A549 (cell line): ENCODE data around the gene CDH22. TPM values are rescaled to one million over a fixed set of nuclear protein-coding genes. Genes with fewer than 3 reads are reported as not detected.

Experiments used
- ATAC-seq, 2 experiments: fragments of 200-7000 bp in 1 of 2; fragments of >200 bp in 1 of 2; cut with Nextera tagmentation in 1 of 2; cut with Tn5 transposase in 1 of 2; 3 replicates each; pipeline versions ENCODE4 v1.8.0 to v1.9.1; 2018 to 2020; ENCODE audit warnings: mild to moderate bottlenecking in 1 of 2, moderate library complexity in 1 of 2
- CTCF ChIA-PET: fragments of 300-600 bp; sonication (Branson Sonifier 250); formaldehyde crosslinking; extraction: SDS; loops from one replicate; lab custom pipeline; 2021; ENCODE audit warnings: antibody characterized with exemption, inconsistent platforms; lab: Yijun Ruan, JAX
- POLR2A ChIA-PET: fragments of 350-600 bp; formaldehyde crosslinking; extraction: SDS; loops from one replicate; lab custom pipeline; 2021; ENCODE audit warnings: antibody characterized with exemption, inconsistent platforms; lab: Yijun Ruan, JAX
- DNase-seq, 2 experiments: peaks; one replicate each; pipeline versions ENCODE4 v3.0.0 to v3.0.0-alpha.2; 2011 to 2016; ENCODE audit warnings: low read depth in 1 of 2, low spot score in 1 of 2
- FAIRE-seq: peaks from 2 replicates; lab custom pipeline; 2011; peaks lifted over from hg19 to GRCh38; lab: Jason Lieb, UNC
- H3K27ac ChIP-seq, 2 experiments: fragments of >200 bp; sonication (Bioruptor Twin); formaldehyde crosslinking; 3 replicates each; pipeline ENCODE4 v1.5.1; 2016 to 2017
- H3K4me1 ChIP-seq: fragments of >200 bp; sonication (Bioruptor Twin); formaldehyde crosslinking; 3 replicates; pipeline ENCODE4 v1.6.1; 2016
- H3K4me2 ChIP-seq: fragments of >200 bp; sonication (Bioruptor Twin); formaldehyde crosslinking; 3 replicates; pipeline ENCODE4 v1.6.1; 2016
- H3K4me3 ChIP-seq: fragments of >200 bp; sonication (Bioruptor Twin); formaldehyde crosslinking; 3 replicates; pipeline ENCODE4 v1.5.1; 2016
- H3K9me3 ChIP-seq: fragments of >200 bp; sonication (Bioruptor Twin); formaldehyde crosslinking; 3 replicates; pipeline ENCODE4 v1.6.1; 2016
- BCL3 ChIP-seq: fragments of >200 bp; sonication (Bioruptor Twin); formaldehyde crosslinking; IDR thresholded peaks from 3 replicates; pipeline ENCODE4 v1.6.1; 2016
- E2F6 ChIP-seq: IDR thresholded peaks from 2 replicates; pipeline ENCODE4 v1.6.1; 2012; ENCODE audit warnings: low read depth, borderline replicate concordance
- EHF ChIP-seq: fragments of 250-450 bp; sonication (Bioruptor Pico); IDR thresholded peaks from 2 replicates; pipeline ENCODE4 v1.5.0; 2020; ENCODE audit warnings: mild to moderate bottlenecking
- ELK1 ChIP-seq: fragments of 150-350 bp; IDR thresholded peaks from 2 replicates; pipeline ENCODE4 v1.6.1; 2014; ENCODE audit warnings: low read depth, mild to moderate bottlenecking, low read length
- EP300 ChIP-seq, 2 experiments: fragments of >200 bp; sonication (Bioruptor Twin); formaldehyde crosslinking; IDR thresholded peaks; 2 replicates in 1 of 2; 3 replicates in 1 of 2; pipeline ENCODE4 v1.6.1; 2016 to 2017
- ESRRA ChIP-seq: fragments of 150-350 bp; IDR thresholded peaks from 2 replicates; pipeline ENCODE4 v1.6.1; 2014; ENCODE audit warnings: mild to moderate bottlenecking, low read length, borderline replicate concordance
- FOSL2 ChIP-seq, 2 experiments: fragments of 450-650 bp in 1 of 2; fragments of >200 bp in 1 of 2; sonication (Bioruptor Twin) in 1 of 2; formaldehyde crosslinking; IDR thresholded peaks; 2 replicates each; pipeline versions ENCODE4 v1.5.0 to v1.6.1; 2016 to 2020; ENCODE audit warnings: mild to moderate bottlenecking in 1 of 2, moderate library complexity in 1 of 2
- FOXS1 ChIP-seq: fragments of 250-450 bp; sonication (Bioruptor Pico); IDR thresholded peaks from 2 replicates; pipeline ENCODE4 v1.5.0; 2020; ENCODE audit warnings: mild to moderate bottlenecking, moderate library complexity
- HES2 ChIP-seq: fragments of >200 bp; sonication (Bioruptor Twin); formaldehyde crosslinking; IDR thresholded peaks from 2 replicates; pipeline ENCODE4 v1.6.1; 2016
- HEYL ChIP-seq: fragments of 250-450 bp; sonication (Bioruptor Pico); IDR thresholded peaks from 2 replicates; pipeline ENCODE4 v1.8.0; 2021; ENCODE audit warnings: mild to moderate bottlenecking, moderate library complexity
- HOXA7 ChIP-seq: fragments of 250-450 bp; sonication (Bioruptor Pico); IDR thresholded peaks from 2 replicates; pipeline ENCODE4 v1.5.0; 2020; ENCODE audit warnings: mild to moderate bottlenecking, moderate library complexity
- HOXB5 ChIP-seq: fragments of 250-450 bp; sonication (Bioruptor Pico); IDR thresholded peaks from 2 replicates; pipeline ENCODE4 v1.5.0; 2020; ENCODE audit warnings: mild to moderate bottlenecking, moderate library complexity
- JUN ChIP-seq, 2 experiments: fragments of >200 bp; sonication (Bioruptor Twin); formaldehyde crosslinking; IDR thresholded peaks; 2 replicates in 1 of 2; 3 replicates in 1 of 2; pipeline ENCODE4 v1.6.1; 2016 to 2017
- KDM1A ChIP-seq: fragments of 200-600 bp; sonication (generic); IDR thresholded peaks from 2 replicates; pipeline ENCODE4 v1.6.1; 2016; ENCODE audit warnings: low read depth, mild to moderate bottlenecking
- MAFK ChIP-seq: fragments of 450-650 bp; IDR thresholded peaks from 2 replicates; pipeline ENCODE4 v1.6.1; 2014; ENCODE audit not compliant: partially characterized antibody
- MYC ChIP-seq: IDR thresholded peaks from 2 replicates; pipeline ENCODE4 v1.6.1; 2012; ENCODE audit warnings: mild to moderate bottlenecking, inconsistent platforms, low read length, improper control_type of control experiment, borderline replicate concordance
- PHF8 ChIP-seq: fragments of 200-600 bp; sonication (generic); IDR thresholded peaks from 2 replicates; pipeline ENCODE4 v1.6.1; 2016; ENCODE audit warnings: low read depth, mild to moderate bottlenecking, antibody characterized with exemption, moderate library complexity, borderline replicate concordance
- POLR2A ChIP-seq: IDR thresholded peaks from 2 replicates; pipeline ENCODE4 v1.6.1; 2012; ENCODE audit warnings: mild to moderate bottlenecking, low read length
- SREBF2 ChIP-seq: fragments of 450-650 bp; IDR thresholded peaks from 2 replicates; pipeline ENCODE4 v1.6.1; 2014; ENCODE audit warnings: mild to moderate bottlenecking, moderate library complexity
- TFCP2L1 ChIP-seq: fragments of 250-450 bp; sonication (Bioruptor Pico); IDR thresholded peaks from 2 replicates; pipeline ENCODE4 v1.5.0; 2021; ENCODE audit warnings: mild to moderate bottlenecking
- WGBS: methylation state at CpG from one replicate; pipeline ENCODE4 v1.1.6; 2017; ENCODE audit errors: missing lambda C conversion rate; 5-methylcytosine and 5-hydroxymethylcytosine counted together
- polyA plus RNA-seq, 4 experiments: library from polyadenylated mRNA; depleted of rRNA in 3 of 4; stranded (reverse); fragments of >200 nt; fragmentation: RNase III in 1 of 4; extraction: RNeasy Plus Mini Kit Qiagen cat#74134 plus additional on column Dnase treatment in 1 of 4; gene quantifications; 2 replicates in 3 of 4; 3 replicates in 1 of 4; pipeline ENCODE4 v1.2.3, GENCODE V29; 2011 to 2017

The CDH22 gene
- polyA plus RNA-seq, 2 of the 4 experiments (the other 2 are of a cell fraction): not detected

- H3K4me1 ChIP-seq: no peaks in the 10 kb centered on the region
- no peak for ATAC-seq
- ChIA-PET POLR2A (no interaction called here), CTCF (interaction anchor here (1.6 to 4.3 kb wide), 3 partner anchors 13 to 205 kb away, joined by 6 to 27 read pairs (median 8); no protein-coding TSS in a partner anchor)
- TF ChIP-seq HOXA7 (CRISPR knock-in tag) (no peak), FOSL2 (IDR thresholded peaks at IDR 0.05) (no peak), FOSL2 (CRISPR knock-in tag; IDR thresholded peaks at IDR 0.05) (no peak), MAFK (peak; percentile 99)
- no peaks in the 10 kb centered on the region for H3K9me3 ChIP-seq
- no peak for FAIRE-seq
- WGBS: 57% methylated on average over 9 of the region's 9 CpGs
- no peak overlapping the region for H3K27ac ChIP-seq
- no peak overlapping the region for H3K4me2 ChIP-seq
- DNase-seq: no peak
- H3K4me3 ChIP-seq: no peak overlapping the region
These were observed 26.1 kb upstream of the CDH22 start for GRCh38 chr20:46334303-46334904.

GRCh38 chr20:46333161-46333991 is 25.1 kb upstream of the CDH22 start:
- ChIA-PET POLR2A (no interaction called here), CTCF (interaction anchor here (0.9 to 3.0 kb wide), 7 partner anchors 9 to 346 kb away, joined by 3 to 10 read pairs (median 6); no protein-coding TSS in a partner anchor)
- no peak for DNase-seq
- H3K27ac ChIP-seq: no peak overlapping the region
- H3K4me2 ChIP-seq: no peak overlapping the region
- no peak for ATAC-seq
- H3K9me3 ChIP-seq: no peaks in the 10 kb centered on the region
- FAIRE-seq: no peak
- 54% methylated on average over 8 of the region's 8 CpGs for WGBS
- no peak overlapping the region for H3K4me3 ChIP-seq
- H3K4me1 ChIP-seq: no peaks in the 10 kb centered on the region
- no peak for TF ChIP-seq SREBF2
- TF ChIP-seq HOXB5 (CRISPR knock-in tag): no peak
- no peak for TF ChIP-seq MYC
- TF ChIP-seq ELK1: no peak
- no peak for TF ChIP-seq EHF (CRISPR knock-in tag)
- TF ChIP-seq FOSL2 (IDR thresholded peaks at IDR 0.05): no peak
- TF ChIP-seq FOSL2 (CRISPR knock-in tag; IDR thresholded peaks at IDR 0.05): no peak
- TF ChIP-seq PHF8: no peak
- TF ChIP-seq KDM1A: no peak
- TF ChIP-seq BCL3: no peak

- TF ChIP-seq EP300 (IDR thresholded peaks at IDR 0.05): no peak
- TF ChIP-seq FOXS1 (CRISPR knock-in tag): no peak
- TF ChIP-seq PHF8: no peak
- no peak for TF ChIP-seq E2F6
- no peak for TF ChIP-seq SREBF2
- no peak for TF ChIP-seq POLR2A
- TF ChIP-seq EHF (CRISPR knock-in tag): no peak
- no peak for TF ChIP-seq HEYL
- no peak for TF ChIP-seq HES2
- no peak for TF ChIP-seq HOXB5 (CRISPR knock-in tag)
- no peak for TF ChIP-seq FOSL2 (IDR thresholded peaks at IDR 0.05)
- no peak for TF ChIP-seq FOSL2 (CRISPR knock-in tag; IDR thresholded peaks at IDR 0.05)
- TF ChIP-seq ESRRA: no peak
- TF ChIP-seq JUN (IDR thresholded peaks at IDR 0.05): no peak
- TF ChIP-seq TFCP2L1 (CRISPR knock-in tag): no peak
- whole genome bisulfite sequencing: 69% methylated on average over 11 of the region's 12 CpGs
- ATAC-seq: peak; percentile 12 to 19; a peak in 1 of 6 replicates
- ChIA-PET CTCF (interaction anchor here (0.9 to 3.0 kb wide), 8 partner anchors 8 to 345 kb away, joined by 3 to 10 read pairs (median 6); no protein-coding TSS in a partner anchor), POLR2A (no interaction called here)
- no peak overlapping the region for H3K4me3 ChIP-seq
- H3K4me2 ChIP-seq: no peak overlapping the region
- H3K9me3 ChIP-seq: no peaks in the 10 kb centered on the region
- DNase-seq: no peak
- FAIRE-seq: no peak
- H3K4me1 ChIP-seq: no peaks in the 10 kb centered on the region
- H3K27ac ChIP-seq: no peak overlapping the region
These were observed 24.3 kb upstream of the CDH22 start for GRCh38 chr20:46332373-46333160.
